IMR-90 (cell line): ENCODE measurements around the gene TMEM100. TPM values are rescaled to one million over a fixed set of nuclear protein-coding genes. Genes with fewer than 3 reads are reported as not detected.

ENCODE experiments used
- ATAC-seq: fragments of 200-7000 bp; cut with Tn5 transposase; 2 replicates; pipeline ENCODE4 v1.9.1; 2020; ENCODE audit warnings: low read depth, mild to moderate bottlenecking, moderate library complexity
- BruUV-seq: library from RNA; stranded (reverse); fragments of 400-500 nt; replicated peaks from 2 replicates; lab custom pipeline; 2021; lab: Mats Ljungman, UMichigan
- CTCF ChIA-PET: fragments of 300-600 bp; formaldehyde crosslinking; extraction: SDS; loops from one replicate; lab custom pipeline; 2021; ENCODE audit warnings: antibody characterized with exemption; lab: Yijun Ruan, JAX
- POLR2A ChIA-PET: fragments of 300-600 bp; sonication (Branson Sonifier 250); formaldehyde crosslinking; loops from one replicate; lab custom pipeline; 2022; ENCODE audit warnings: antibody characterized with exemption; ENCODE audit not compliant: unreplicated experiment; lab: Charles Lee
- DNase-seq: peaks from one replicate; pipeline ENCODE4 v3.0.0; 2013
- H2AFZ ChIP-seq: replicated peaks from 2 replicates; pipeline ENCODE3; 2013; ENCODE audit warnings: low read length, mild to moderate bottlenecking; ENCODE audit not compliant: poor library complexity
- H2AK5ac ChIP-seq: 2 replicates; pipeline ENCODE4 v1.6.1; 2013; ENCODE audit warnings: low read depth, low read length, inconsistent platforms
- H2AK9ac ChIP-seq: replicated peaks from 2 replicates; pipeline ENCODE3; 2013; ENCODE audit warnings: mild to moderate bottlenecking, low read depth, low read length, moderate library complexity; ENCODE audit not compliant: poor library complexity
- H2BK120ac ChIP-seq: 2 replicates; pipeline ENCODE4 v1.6.1; 2013; ENCODE audit warnings: low read depth, low read length, inconsistent platforms
- H2BK15ac ChIP-seq: 3 replicates; pipeline ENCODE4 v1.6.1; 2013; ENCODE audit warnings: low read depth, low read length, inconsistent platforms
- H2BK20ac ChIP-seq: 2 replicates; pipeline ENCODE4 v1.6.1; 2013; ENCODE audit warnings: low read depth, mild to moderate bottlenecking, inconsistent platforms, low read length, moderate library complexity
- H2BK5ac ChIP-seq: 2 replicates; pipeline ENCODE4 v1.6.1; 2013; ENCODE audit warnings: mild to moderate bottlenecking, low read depth, low read length, inconsistent platforms; ENCODE audit not compliant: poor library complexity, severe bottlenecking
- H3K14ac ChIP-seq: replicated peaks from 2 replicates; pipeline ENCODE4 v1.6.1; 2013; ENCODE audit warnings: low read depth, low read length, inconsistent platforms
- H3K18ac ChIP-seq: 2 replicates; pipeline ENCODE4 v1.6.1; 2013; ENCODE audit warnings: low read depth, low read length, control low read depth
- H3K23ac ChIP-seq: 2 replicates; pipeline ENCODE4 v1.6.1; 2013; ENCODE audit warnings: low read depth, low read length, inconsistent platforms
- H3K27ac ChIP-seq: 2 replicates; pipeline ENCODE4 v1.5.1; 2013; ENCODE audit warnings: mild to moderate bottlenecking, control low read depth, low read length; ENCODE audit not compliant: insufficient read depth
- H3K27me3 ChIP-seq: 2 replicates; pipeline ENCODE4 v1.6.1; 2013; ENCODE audit warnings: low read length; ENCODE audit not compliant: control insufficient read depth, insufficient read depth
- H3K36me3 ChIP-seq: 2 replicates; pipeline ENCODE4 v1.6.1; 2013; ENCODE audit warnings: low read length, mixed read lengths; ENCODE audit not compliant: control insufficient read depth, insufficient read depth
- H3K4ac ChIP-seq: 2 replicates; pipeline ENCODE4 v1.6.1; 2013; ENCODE audit warnings: low read depth, low read length, inconsistent platforms
- H3K4me1 ChIP-seq: 2 replicates; pipeline ENCODE4 v1.6.1; 2013; ENCODE audit warnings: low read length, mixed read lengths; ENCODE audit not compliant: control insufficient read depth, insufficient read depth
- H3K4me2 ChIP-seq: 2 replicates; pipeline ENCODE4 v1.6.1; 2013; ENCODE audit warnings: low read depth, mild to moderate bottlenecking, control low read depth, low read length, moderate library complexity
- H3K4me3 ChIP-seq: 2 replicates; pipeline ENCODE4 v1.5.1; 2013; ENCODE audit warnings: low read depth, mild to moderate bottlenecking, control low read depth, low read length, moderate library complexity; ENCODE audit not compliant: insufficient read depth
- H3K56ac ChIP-seq: 2 replicates; pipeline ENCODE4 v1.6.1; 2013; ENCODE audit warnings: low read length, inconsistent platforms; ENCODE audit not compliant: insufficient read depth; ENCODE audit errors: extremely low read depth
- H3K79me1 ChIP-seq, 2 experiments: 2 replicates each; pipeline ENCODE4 v1.6.1; 2013; ENCODE audit warnings: low read length in 2 of 2, inconsistent platforms in 1 of 2, low read depth in 1 of 2
- H3K9ac ChIP-seq: 2 replicates; pipeline ENCODE4 v1.6.1; 2013; ENCODE audit warnings: low read depth, low read length, control low read depth
- H3K9me1 ChIP-seq: 2 replicates; pipeline ENCODE4 v1.6.1; 2013; ENCODE audit warnings: low read length, inconsistent platforms; ENCODE audit not compliant: insufficient read depth
- H3K9me3 ChIP-seq: 2 replicates; pipeline ENCODE4 v1.6.1; 2013; ENCODE audit warnings: low read length; ENCODE audit not compliant: control insufficient read depth, insufficient read depth
- H4K20me1 ChIP-seq: 2 replicates; pipeline ENCODE4 v1.6.1; 2013; ENCODE audit warnings: low read length, inconsistent platforms; ENCODE audit not compliant: insufficient read depth
- H4K5ac ChIP-seq: 2 replicates; pipeline ENCODE4 v1.6.1; 2013; ENCODE audit warnings: mild to moderate bottlenecking, low read depth, low read length, control low read depth
- H4K8ac ChIP-seq, 2 experiments: 2 replicates each; pipeline ENCODE4 v1.6.1; 2013; ENCODE audit warnings: low read depth in 2 of 2, low read length in 2 of 2, control low read depth in 1 of 2, inconsistent platforms in 1 of 2
- H4K91ac ChIP-seq: 2 replicates; pipeline ENCODE4 v1.6.1; 2013; ENCODE audit warnings: low read depth, low read length, inconsistent platforms; ENCODE audit not compliant: insufficient read depth
- BHLHE40 ChIP-seq: fragments of 150-350 bp; IDR thresholded peaks from 2 replicates; pipeline ENCODE4 v1.6.1; 2016; ENCODE audit warnings: mild to moderate bottlenecking, low read depth, low read length
- CEBPB ChIP-seq: IDR thresholded peaks from 2 replicates; pipeline ENCODE4 v1.6.1; 2012; ENCODE audit warnings: low read depth, low read length, improper control_type of control experiment
- CHD1 ChIP-seq: IDR thresholded peaks from 2 replicates; pipeline ENCODE4 v1.6.1; 2012; ENCODE audit warnings: low read depth, low read length, improper control_type of control experiment
- CTCF ChIP-seq: conservative IDR thresholded peaks from 2 replicates; pipeline ENCODE4 v1.5.1; 2012; ENCODE audit warnings: mild to moderate bottlenecking, low read depth, low read length, improper control_type of control experiment
- ELK1 ChIP-seq: fragments of 150-350 bp; IDR thresholded peaks from 2 replicates; pipeline ENCODE4 v1.6.1; 2016; ENCODE audit warnings: low read depth, mild to moderate bottlenecking, low read length, moderate library complexity, borderline replicate concordance
- FOS ChIP-seq: fragments of 150-350 bp; IDR thresholded peaks from 2 replicates; pipeline ENCODE4 v1.6.1; 2016; ENCODE audit warnings: low read depth, low read length
- MAFK ChIP-seq: IDR thresholded peaks from 2 replicates; pipeline ENCODE4 v1.6.1; 2012; ENCODE audit warnings: low read depth, low read length, improper control_type of control experiment
- MAZ ChIP-seq: IDR thresholded peaks from 2 replicates; pipeline ENCODE4 v1.6.1; 2012; ENCODE audit warnings: low read depth, mild to moderate bottlenecking, low read length, improper control_type of control experiment, moderate library complexity, borderline replicate concordance
- MXI1 ChIP-seq: IDR thresholded peaks from 2 replicates; pipeline ENCODE4 v1.6.1; 2012; ENCODE audit warnings: low read depth, mild to moderate bottlenecking, low read length, moderate library complexity, borderline replicate concordance
- NFE2L2 ChIP-seq: fragments of 150-350 bp; IDR thresholded peaks from 2 replicates; pipeline ENCODE4 v1.6.1; 2016; ENCODE audit warnings: low read depth, mild to moderate bottlenecking, low read length
- POLR2A ChIP-seq: IDR thresholded peaks from 2 replicates; pipeline ENCODE4 v1.6.1; 2012; ENCODE audit warnings: mild to moderate bottlenecking, low read depth, low read length
- RAD21 ChIP-seq: IDR thresholded peaks from 2 replicates; pipeline ENCODE4 v1.6.1; 2012; ENCODE audit warnings: low read length, improper control_type of control experiment
- RCOR1 ChIP-seq: IDR thresholded peaks from 2 replicates; pipeline ENCODE4 v1.6.1; 2012; ENCODE audit warnings: mild to moderate bottlenecking, low read length, improper control_type of control experiment; ENCODE audit not compliant: insufficient replicate concordance
- RFX5 ChIP-seq: IDR thresholded peaks from 2 replicates; pipeline ENCODE4 v1.8.0; 2012; ENCODE audit warnings: low read depth, mild to moderate bottlenecking, low read length, moderate library complexity
- SMC3 ChIP-seq: fragments of 150-350 bp; IDR thresholded peaks from 2 replicates; pipeline ENCODE4 v1.6.1; 2016; ENCODE audit warnings: low read depth, mild to moderate bottlenecking, antibody characterized with exemption, low read length, moderate library complexity
- USF2 ChIP-seq: fragments of 150-350 bp; IDR thresholded peaks from 2 replicates; pipeline ENCODE4 v1.6.1; 2017; ENCODE audit warnings: mild to moderate bottlenecking, antibody characterized with exemption, low read length, low read depth
- WGBS, 2 experiments: methylation state at CpG; one replicate each; pipeline versions ENCODE4 v1.1.5 to v1.1.7; 2013; ENCODE audit warnings: missing lambda C conversion rate in 2 of 2; ENCODE audit not compliant: insufficient read length in 1 of 2; ENCODE audit errors: extremely low coverage in 2 of 2; 5-methylcytosine and 5-hydroxymethylcytosine counted together
- dilution Hi-C: fragments of 300-500 bp; cut with HindIII; formaldehyde crosslinking; loops from one replicate; pipeline ENCODE4 v1.14.3; 2018; ENCODE audit warnings: low sequenced_read_pairs; ENCODE audit not compliant: unreplicated experiment
- in situ Hi-C: fragments of 300-500 bp; cut with MboI; formaldehyde crosslinking; loops from 3 replicates; pipeline ENCODE4 v1.14.3; 2019; ENCODE audit warnings: low sequenced_read_pairs, inconsistent platforms, mixed read lengths
- intact Hi-C: fragments of 100-400 bp; cut with micrococcal nuclease; formaldehyde crosslinking; loops from 2 replicates; pipeline ENCODE4 v1.10.0; 2022
- polyA plus RNA-seq, 3 experiments: library from polyadenylated mRNA; depleted of rRNA; stranded (reverse); fragments of >200 nt; gene quantifications; 2 replicates each; pipeline ENCODE4 v1.2.3, GENCODE V29; 2012; ENCODE audit warnings: low replicate concordance in 1 of 3
- total RNA-seq: library from RNA; depleted of rRNA; stranded (reverse); fragments of >200 nt; gene quantifications from 2 replicates; pipeline ENCODE4 v1.2.3, GENCODE V29; 2012

TMEM100 gene
- total and polyA plus RNA-seq, 2 of the 4 experiments (the other 2 are of a cell fraction): 0.21 to 0.36 TPM

- dilution Hi-C loops: no loop called here
- H3K9ac ChIP-seq: no peak overlapping the region
- H2AK5ac ChIP-seq: no peak overlapping the region
- intact Hi-C loops: no loop called here
- no peaks in the 10 kb centered on the region for H3K27me3 ChIP-seq
- H3K9me1 ChIP-seq: peaks cover 3% of the 10 kb centered on the region
- no peak overlapping the region for H2AFZ ChIP-seq
- no peak overlapping the region for H3K27ac ChIP-seq
- H3K18ac ChIP-seq: no peak overlapping the region
- POLR2A ChIA-PET: no interaction called here
- no CpG with 5 or more reads among the region's 5 CpGs for WGBS, 2 experiments
- no peak overlapping the region for H3K4ac ChIP-seq
- H3K79me1 ChIP-seq: no peaks in the 10 kb centered on the region
- in situ Hi-C loops: no loop called here
- H2BK5ac ChIP-seq: no peak overlapping the region
- H3K23ac ChIP-seq: no peak overlapping the region
- TF ChIP-seq RFX5: no peak
- peak; percentile 66 for TF ChIP-seq CTCF
- no peak for TF ChIP-seq MAZ
- TF ChIP-seq RAD21: peak; percentile 38; the same call in 1 of the 2 replicates
- TF ChIP-seq NFE2L2: no peak
- no peak for TF ChIP-seq FOS
- no peak for TF ChIP-seq CEBPB
- TF ChIP-seq SMC3: peak; percentile 46
- no peak for TF ChIP-seq RCOR1
- no peak for TF ChIP-seq BHLHE40
- TF ChIP-seq MXI1: no peak
- TF ChIP-seq POLR2A: no peak
- no peak for TF ChIP-seq MAFK
- no peak for TF ChIP-seq CHD1
- no peak for TF ChIP-seq USF2
- TF ChIP-seq ELK1: no peak
- DNase-seq: peak; percentile 62
- no peaks in the 10 kb centered on the region for H4K20me1 ChIP-seq
- no peak overlapping the region for H2BK15ac ChIP-seq
- H2AK9ac ChIP-seq: no peak overlapping the region
- no peak overlapping the region for H3K4me3 ChIP-seq
- H4K91ac ChIP-seq: no peak overlapping the region
- no peak overlapping the region for H2BK120ac ChIP-seq
- H3K4me2 ChIP-seq: no peak overlapping the region
- no TSS peak for BruUV-seq
- H3K14ac ChIP-seq: no peak overlapping the region
- no peaks in the 10 kb centered on the region for H3K36me3 ChIP-seq
- CTCF ChIA-PET: interaction anchor here (0.6 to 2.4 kb wide), 11 partner anchors 12 to 707 kb away, joined by 3 to 9 read pairs (median 3); partner anchors contain the start of genes PCTP and TMEM100
- no peak overlapping the region for H4K8ac ChIP-seq
- H3K4me1 ChIP-seq: peaks cover 18% of the 10 kb centered on the region
- peak; percentile 31; the same call in 1 of the 2 replicates for ATAC-seq
- H2BK20ac ChIP-seq: no peak overlapping the region
- no peak overlapping the region for H4K5ac ChIP-seq
- H3K9me3 ChIP-seq: no peaks in the 10 kb centered on the region
- no peak overlapping the region for H3K56ac ChIP-seq
Observed at GRCh38 chr17:55735731-55736405, 13.2 kb upstream of the TMEM100 start.
